A549 (cell line): Measurements from ENCODE around the gene UQCRH. TPM values are rescaled to one million over a fixed set of nuclear protein-coding genes. Genes with fewer than 3 reads are reported as not detected.

ENCODE experiments used
- ATAC-seq, 2 experiments: fragments of 200-7000 bp in 1 of 2; fragments of >200 bp in 1 of 2; cut with Nextera tagmentation in 1 of 2; cut with Tn5 transposase in 1 of 2; 3 replicates each; pipeline versions ENCODE4 v1.8.0 to v1.9.1; 2018 to 2020; ENCODE audit warnings: mild to moderate bottlenecking in 1 of 2, moderate library complexity in 1 of 2
- CTCF ChIA-PET: fragments of 300-600 bp; sonication (Branson Sonifier 250); formaldehyde crosslinking; extraction: SDS; loops from one replicate; lab custom pipeline; 2021; ENCODE audit warnings: antibody characterized with exemption, inconsistent platforms; lab: Yijun Ruan, JAX
- POLR2A ChIA-PET: fragments of 350-600 bp; formaldehyde crosslinking; extraction: SDS; loops from one replicate; lab custom pipeline; 2021; ENCODE audit warnings: antibody characterized with exemption, inconsistent platforms; lab: Yijun Ruan, JAX
- DNase-seq, 2 experiments: peaks; one replicate each; pipeline versions ENCODE4 v3.0.0 to v3.0.0-alpha.2; 2011 to 2016; ENCODE audit warnings: low read depth in 1 of 2, low spot score in 1 of 2
- FAIRE-seq: peaks from 2 replicates; lab custom pipeline; 2011; peaks lifted over from hg19 to GRCh38; lab: Jason Lieb, UNC
- H3K27ac ChIP-seq, 2 experiments: fragments of >200 bp; sonication (Bioruptor Twin); formaldehyde crosslinking; 3 replicates each; pipeline ENCODE4 v1.5.1; 2016 to 2017
- H3K4me1 ChIP-seq: fragments of >200 bp; sonication (Bioruptor Twin); formaldehyde crosslinking; 3 replicates; pipeline ENCODE4 v1.6.1; 2016
- H3K4me2 ChIP-seq: fragments of >200 bp; sonication (Bioruptor Twin); formaldehyde crosslinking; 3 replicates; pipeline ENCODE4 v1.6.1; 2016
- H3K4me3 ChIP-seq: fragments of >200 bp; sonication (Bioruptor Twin); formaldehyde crosslinking; 3 replicates; pipeline ENCODE4 v1.5.1; 2016
- H3K9me3 ChIP-seq: fragments of >200 bp; sonication (Bioruptor Twin); formaldehyde crosslinking; 3 replicates; pipeline ENCODE4 v1.6.1; 2016
- BHLHE40 ChIP-seq: IDR thresholded peaks from 2 replicates; pipeline ENCODE4 v1.6.1; 2012; ENCODE audit warnings: low read depth, low read length, inconsistent platforms
- CBX2 ChIP-seq: fragments of 200-600 bp; sonication (generic); IDR thresholded peaks from 2 replicates; pipeline ENCODE4 v1.6.1; 2016; ENCODE audit warnings: low read depth, mild to moderate bottlenecking, borderline replicate concordance
- CBX8 ChIP-seq: fragments of 200-600 bp; sonication (generic); IDR thresholded peaks from 2 replicates; pipeline ENCODE4 v1.6.1; 2016
- CHD4 ChIP-seq: fragments of 200-600 bp; sonication (generic); IDR thresholded peaks from 2 replicates; pipeline ENCODE4 v1.6.1; 2016; ENCODE audit warnings: antibody characterized with exemption, mild to moderate bottlenecking, borderline replicate concordance
- CTCF ChIP-seq: fragments of >200 bp; sonication (Bioruptor Twin); formaldehyde crosslinking; IDR thresholded peaks from 3 replicates; pipeline ENCODE4 v1.5.1; 2016
- E2F6 ChIP-seq: IDR thresholded peaks from 2 replicates; pipeline ENCODE4 v1.6.1; 2012; ENCODE audit warnings: low read depth, borderline replicate concordance
- ESRRA ChIP-seq: fragments of 150-350 bp; IDR thresholded peaks from 2 replicates; pipeline ENCODE4 v1.6.1; 2014; ENCODE audit warnings: mild to moderate bottlenecking, low read length, borderline replicate concordance
- FOSL2 ChIP-seq, 2 experiments: fragments of 450-650 bp in 1 of 2; fragments of >200 bp in 1 of 2; sonication (Bioruptor Twin) in 1 of 2; formaldehyde crosslinking; IDR thresholded peaks; 2 replicates each; pipeline versions ENCODE4 v1.5.0 to v1.6.1; 2016 to 2020; ENCODE audit warnings: mild to moderate bottlenecking in 1 of 2, moderate library complexity in 1 of 2
- GATA3 ChIP-seq: IDR thresholded peaks from 2 replicates; pipeline ENCODE4 v1.6.1; 2012; ENCODE audit warnings: borderline replicate concordance
- HMGXB4 ChIP-seq: fragments of 250-450 bp; sonication (Bioruptor Pico); IDR thresholded peaks from 2 replicates; pipeline ENCODE4 v1.5.0; 2021; ENCODE audit warnings: mild to moderate bottlenecking, moderate library complexity, borderline replicate concordance
- HOXB13 ChIP-seq: fragments of 250-450 bp; sonication (Bioruptor Pico); IDR thresholded peaks from 2 replicates; pipeline ENCODE4 v1.5.0; 2020; ENCODE audit warnings: low read depth, mild to moderate bottlenecking, moderate library complexity
- HOXB5 ChIP-seq: fragments of 250-450 bp; sonication (Bioruptor Pico); IDR thresholded peaks from 2 replicates; pipeline ENCODE4 v1.5.0; 2020; ENCODE audit warnings: mild to moderate bottlenecking, moderate library complexity
- JUNB ChIP-seq: fragments of >200 bp; sonication (Bioruptor Twin); formaldehyde crosslinking; IDR thresholded peaks from 2 replicates; pipeline ENCODE4 v1.6.1; 2016
- KDM1A ChIP-seq: fragments of 200-600 bp; sonication (generic); IDR thresholded peaks from 2 replicates; pipeline ENCODE4 v1.6.1; 2016; ENCODE audit warnings: low read depth, mild to moderate bottlenecking
- KDM5A ChIP-seq: fragments of 200-600 bp; sonication (generic); IDR thresholded peaks from 2 replicates; pipeline ENCODE4 v1.6.1; 2016; ENCODE audit warnings: antibody characterized with exemption, mild to moderate bottlenecking
- MAX ChIP-seq: IDR thresholded peaks from 2 replicates; pipeline ENCODE4 v1.6.1; 2012
- MYC ChIP-seq: IDR thresholded peaks from 2 replicates; pipeline ENCODE4 v1.6.1; 2012; ENCODE audit warnings: mild to moderate bottlenecking, inconsistent platforms, low read length, improper control_type of control experiment, borderline replicate concordance
- NFE2L2 ChIP-seq: fragments of 150-350 bp; conservative IDR thresholded peaks from 2 replicates; pipeline ENCODE4 v1.6.1; 2014; ENCODE audit warnings: low read length
- NPAS2 ChIP-seq: fragments of 250-450 bp; sonication (Bioruptor Pico); IDR thresholded peaks from 2 replicates; pipeline ENCODE4 v1.8.0; 2022; ENCODE audit warnings: mild to moderate bottlenecking, moderate library complexity, borderline replicate concordance
- PBX3 ChIP-seq: IDR thresholded peaks from 2 replicates; pipeline ENCODE4 v1.6.1; 2012
- RNF2 ChIP-seq: fragments of 200-600 bp; sonication (generic); IDR thresholded peaks from 2 replicates; pipeline ENCODE4 v1.6.1; 2016; ENCODE audit warnings: low read depth, mild to moderate bottlenecking, antibody characterized with exemption, moderate library complexity, borderline replicate concordance
- SREBF2 ChIP-seq: fragments of 450-650 bp; IDR thresholded peaks from 2 replicates; pipeline ENCODE4 v1.6.1; 2014; ENCODE audit warnings: mild to moderate bottlenecking, moderate library complexity
- TP53 ChIP-seq: fragments of 250-450 bp; sonication (Bioruptor Pico); IDR thresholded peaks from 2 replicates; pipeline ENCODE4 v1.5.0; 2021; ENCODE audit warnings: mild to moderate bottlenecking, moderate library complexity
- ZNF302 ChIP-seq: fragments of 250-450 bp; sonication (Bioruptor Pico); IDR thresholded peaks from 2 replicates; pipeline ENCODE4 v1.9.0; 2021; ENCODE audit warnings: inconsistent platforms, mild to moderate bottlenecking, moderate library complexity
- ZSCAN20 ChIP-seq: fragments of 250-450 bp; sonication (Bioruptor Pico); IDR thresholded peaks from 2 replicates; pipeline ENCODE4 v1.8.0; 2022; ENCODE audit warnings: mild to moderate bottlenecking, moderate library complexity
- WGBS: methylation state at CpG from one replicate; pipeline ENCODE4 v1.1.6; 2017; ENCODE audit errors: missing lambda C conversion rate; 5-methylcytosine and 5-hydroxymethylcytosine counted together
- polyA plus RNA-seq, 4 experiments: library from polyadenylated mRNA; depleted of rRNA in 3 of 4; stranded (reverse); fragments of >200 nt; fragmentation: RNase III in 1 of 4; extraction: RNeasy Plus Mini Kit Qiagen cat#74134 plus additional on column Dnase treatment in 1 of 4; gene quantifications; 2 replicates in 3 of 4; 3 replicates in 1 of 4; pipeline ENCODE4 v1.2.3, GENCODE V29; 2011 to 2017
- TF ChIP-seq, protein P1 (sequence below): fragments of 250-450 bp; sonication (Bioruptor Pico); IDR thresholded peaks from 2 replicates; pipeline ENCODE4 v1.5.0; 2020; ENCODE audit warnings: low read depth, mild to moderate bottlenecking, moderate library complexity
- TF ChIP-seq, protein P2 (sequence below): fragments of 450-650 bp; IDR thresholded peaks from 2 replicates; pipeline ENCODE4 v1.6.1; 2014; ENCODE audit warnings: antibody characterized with exemption

Gene UQCRH
- polyA plus RNA-seq, 2 of the 4 experiments (the other 2 are of a cell fraction), result 762 to 793 TPM

- H3K4me3 ChIP-seq, result no peak overlapping the region
- no peak for ATAC-seq
- DNase-seq, result no peak
- no peak for TF ChIP-seq NFE2L2
- TF ChIP-seq JUNB, result no peak
- TF ChIP-seq CTCF, result no peak
- TF ChIP-seq, protein P1, sequence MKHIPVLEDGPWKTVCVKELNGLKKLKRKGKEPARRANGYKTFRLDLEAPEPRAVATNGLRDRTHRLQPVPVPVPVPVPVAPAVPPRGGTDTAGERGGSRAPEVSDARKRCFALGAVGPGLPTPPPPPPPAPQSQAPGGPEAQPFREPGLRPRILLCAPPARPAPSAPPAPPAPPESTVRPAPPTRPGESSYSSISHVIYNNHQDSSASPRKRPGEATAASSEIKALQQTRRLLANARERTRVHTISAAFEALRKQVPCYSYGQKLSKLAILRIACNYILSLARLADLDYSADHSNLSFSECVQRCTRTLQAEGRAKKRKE (CRISPR knock-in tag), result no peak
- TF ChIP-seq SREBF2, result no peak
- no peak for TF ChIP-seq ESRRA
- TF ChIP-seq CBX2, result no peak
- no peak for TF ChIP-seq KDM5A
- no peak for TF ChIP-seq MAX
- TF ChIP-seq PBX3, result no peak
- TF ChIP-seq FOSL2 (IDR thresholded peaks at IDR 0.05), result no peak
- no peak for TF ChIP-seq FOSL2 (CRISPR knock-in tag; IDR thresholded peaks at IDR 0.05)
- TF ChIP-seq MYC, result no peak
- no peak for TF ChIP-seq KDM1A
- TF ChIP-seq CHD4, result no peak
- TF ChIP-seq RNF2, result no peak
- no peak for TF ChIP-seq ZSCAN20 (CRISPR knock-in tag)
- TF ChIP-seq ZNF302 (CRISPR knock-in tag), result no peak
- TF ChIP-seq, all 56 proteins: peak for 0
- H3K27ac ChIP-seq, result no peak overlapping the region
- H3K4me2 ChIP-seq, result no peak overlapping the region
- no peak for FAIRE-seq
- 92% methylated on average over 12 of the region's 14 CpGs for WGBS
- CTCF ChIA-PET, result interaction anchor here (1.6 kb wide), 1 partner anchor 17 kb away, joined by 3 read pairs; no protein-coding TSS in a partner anchor
- no peaks in the 10 kb centered on the region for H3K4me1 ChIP-seq
- POLR2A ChIA-PET, result no interaction called here
- no peaks in the 10 kb centered on the region for H3K9me3 ChIP-seq
Observed at GRCh38 chr1:46281021-46281420, 22.5 kb upstream of the UQCRH start.

DNA sequence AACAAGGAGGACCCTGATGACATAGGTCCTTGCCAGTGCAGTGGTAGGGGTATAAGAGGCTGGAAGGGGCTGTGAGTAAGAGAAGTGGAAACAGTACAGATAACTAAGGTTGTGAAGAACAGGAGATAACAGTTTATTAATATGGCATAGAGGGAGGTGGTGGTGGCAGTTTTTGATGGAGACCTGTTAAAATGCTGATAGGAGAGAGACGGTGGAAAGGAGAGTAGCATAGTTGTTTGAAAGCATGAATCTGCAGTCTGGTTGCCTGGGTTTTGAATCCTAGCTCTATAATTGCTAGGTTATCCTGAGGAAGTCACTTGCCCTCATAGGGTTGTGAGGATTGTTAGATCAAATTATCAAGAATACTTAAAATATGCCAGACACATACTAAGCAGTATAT, 19.4 kb upstream of the UQCRH start:
- Histone ChIP-seq H3K27ac (no peak overlapping the region), H3K9me3 (no peaks in the 10 kb centered on the region), H3K4me1 (no peaks in the 10 kb centered on the region), H3K4me2 (no peak overlapping the region), H3K4me3 (no peak overlapping the region)
- no peak for FAIRE-seq
- 85% methylated on average over 1 of the region's 1 CpG for WGBS
- ChIA-PET CTCF (interaction anchor here (1.8 kb wide), 1 partner anchor 9 kb away, joined by 6 read pairs; no protein-coding TSS in a partner anchor), POLR2A (no interaction called here)
- no peak for ATAC-seq
- DNase-seq, result no peak
- TF ChIP-seq TP53 (CRISPR knock-in tag) (no peak), HOXB13 (CRISPR knock-in tag) (no peak), HOXB5 (CRISPR knock-in tag) (no peak), NPAS2 (no peak), E2F6 (no peak), MYC (no peak), MAX (no peak), HMGXB4 (CRISPR knock-in tag) (no peak), CBX8 (no peak), BHLHE40 (no peak), SREBF2 (no peak), PBX3 (no peak), CHD4 (no peak), ESRRA (no peak), RNF2 (no peak), FOSL2 (IDR thresholded peaks at IDR 0.05) (no peak), FOSL2 (CRISPR knock-in tag; IDR thresholded peaks at IDR 0.05) (no peak), GATA3 (no peak), CBX2 (no peak)
- TF ChIP-seq, protein P2, sequence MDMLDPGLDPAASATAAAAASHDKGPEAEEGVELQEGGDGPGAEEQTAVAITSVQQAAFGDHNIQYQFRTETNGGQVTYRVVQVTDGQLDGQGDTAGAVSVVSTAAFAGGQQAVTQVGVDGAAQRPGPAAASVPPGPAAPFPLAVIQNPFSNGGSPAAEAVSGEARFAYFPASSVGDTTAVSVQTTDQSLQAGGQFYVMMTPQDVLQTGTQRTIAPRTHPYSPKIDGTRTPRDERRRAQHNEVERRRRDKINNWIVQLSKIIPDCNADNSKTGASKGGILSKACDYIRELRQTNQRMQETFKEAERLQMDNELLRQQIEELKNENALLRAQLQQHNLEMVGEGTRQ, result no peak
